Measurements from ENCODE around the gene SLX4IP.

DNA sequence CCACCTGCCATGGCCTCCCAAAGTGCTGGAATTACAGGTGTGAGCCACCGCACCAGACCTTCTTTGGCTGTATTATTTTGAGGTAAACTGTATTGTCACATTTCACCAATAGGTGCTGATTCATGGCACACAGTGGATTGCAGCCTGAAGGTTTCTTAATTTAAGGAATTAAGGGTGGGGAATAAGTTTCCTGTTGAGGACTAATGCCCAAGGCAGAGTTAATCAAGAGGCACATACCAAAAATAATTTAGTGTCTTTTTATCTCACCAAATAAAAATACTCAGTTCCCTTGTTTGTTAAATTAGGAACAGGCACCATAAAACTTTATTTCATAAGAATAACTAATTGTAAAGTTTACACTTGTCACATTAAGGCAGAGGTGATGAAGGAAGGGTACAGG lies 103.7 kb downstream of the SLX4IP start:
- TF ChIP-seq, protein P1, sequence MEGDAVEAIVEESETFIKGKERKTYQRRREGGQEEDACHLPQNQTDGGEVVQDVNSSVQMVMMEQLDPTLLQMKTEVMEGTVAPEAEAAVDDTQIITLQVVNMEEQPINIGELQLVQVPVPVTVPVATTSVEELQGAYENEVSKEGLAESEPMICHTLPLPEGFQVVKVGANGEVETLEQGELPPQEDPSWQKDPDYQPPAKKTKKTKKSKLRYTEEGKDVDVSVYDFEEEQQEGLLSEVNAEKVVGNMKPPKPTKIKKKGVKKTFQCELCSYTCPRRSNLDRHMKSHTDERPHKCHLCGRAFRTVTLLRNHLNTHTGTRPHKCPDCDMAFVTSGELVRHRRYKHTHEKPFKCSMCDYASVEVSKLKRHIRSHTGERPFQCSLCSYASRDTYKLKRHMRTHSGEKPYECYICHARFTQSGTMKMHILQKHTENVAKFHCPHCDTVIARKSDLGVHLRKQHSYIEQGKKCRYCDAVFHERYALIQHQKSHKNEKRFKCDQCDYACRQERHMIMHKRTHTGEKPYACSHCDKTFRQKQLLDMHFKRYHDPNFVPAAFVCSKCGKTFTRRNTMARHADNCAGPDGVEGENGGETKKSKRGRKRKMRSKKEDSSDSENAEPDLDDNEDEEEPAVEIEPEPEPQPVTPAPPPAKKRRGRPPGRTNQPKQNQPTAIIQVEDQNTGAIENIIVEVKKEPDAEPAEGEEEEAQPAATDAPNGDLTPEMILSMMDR (IDR thresholded peaks at IDR 0.05) = no peak
- no peak for TF ChIP-seq KAT7 (CRISPR knock-in tag; IDR thresholded peaks at IDR 0.05; ENCODE audit: borderline replicate concordance)
- TF ChIP-seq TEAD4 (CRISPR knock-in tag; IDR thresholded peaks at IDR 0.05) = no peak
- no peak for TF ChIP-seq ZNF416 (CRISPR knock-in tag; IDR thresholded peaks at IDR 0.05)

Data from WTC11 (cell line).